ENCODE measurements around the gene PPIP5K1.
"Not testable (repeated sequence)": the region's sequence is repeated elsewhere in the genome, so short reads cannot be mapped to it uniquely, and the experiment has no call there.

The PPIP5K1 gene

DNA sequence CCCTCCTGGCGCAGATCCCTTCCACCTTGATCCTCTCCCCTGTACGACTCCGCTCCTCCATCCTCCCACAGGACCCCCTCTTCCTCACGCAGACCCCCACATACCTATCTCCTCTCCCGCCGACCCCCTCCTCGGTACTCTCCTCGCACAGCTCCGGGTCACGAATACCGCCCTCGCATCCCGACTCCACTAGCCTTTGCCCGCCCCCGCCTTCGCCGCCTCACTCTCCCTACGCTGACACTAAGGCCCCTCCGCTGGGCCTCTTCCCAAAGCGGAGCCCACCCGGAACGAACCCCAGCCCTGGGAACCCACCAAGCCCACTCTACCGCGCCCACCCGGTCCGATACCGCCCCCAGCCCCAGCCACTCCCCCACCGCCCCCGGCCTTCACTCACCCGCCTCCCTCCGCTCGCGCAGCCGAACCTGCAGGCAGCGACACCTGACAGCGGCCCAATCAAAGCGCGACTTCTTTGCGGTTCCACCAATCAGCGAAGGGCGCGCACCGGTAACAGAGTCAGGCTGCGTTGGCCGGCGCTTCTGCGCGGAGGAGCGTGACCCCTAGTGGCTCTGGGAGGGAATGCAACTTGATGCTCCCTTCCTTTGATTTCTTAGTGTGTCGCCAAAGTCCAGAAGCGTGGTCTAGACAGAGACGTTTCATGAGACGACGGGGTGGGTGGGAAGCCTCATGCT, at the start of gene PPIP5K1:
Gene PPIP5K1 (minus strand): TSS at position 431 of the 689 bp plus-strand sequence. CDS start 5,704 bp downstream, outside the sequence.
- in situ Hi-C loops (cut with HindIII; ENCODE audit: low pct_ligation_motif_present, low pct_unique_long_range_greater_than_20kb, low sequenced_read_pairs); DNase-seq: not testable (repeated sequence)

DNA sequence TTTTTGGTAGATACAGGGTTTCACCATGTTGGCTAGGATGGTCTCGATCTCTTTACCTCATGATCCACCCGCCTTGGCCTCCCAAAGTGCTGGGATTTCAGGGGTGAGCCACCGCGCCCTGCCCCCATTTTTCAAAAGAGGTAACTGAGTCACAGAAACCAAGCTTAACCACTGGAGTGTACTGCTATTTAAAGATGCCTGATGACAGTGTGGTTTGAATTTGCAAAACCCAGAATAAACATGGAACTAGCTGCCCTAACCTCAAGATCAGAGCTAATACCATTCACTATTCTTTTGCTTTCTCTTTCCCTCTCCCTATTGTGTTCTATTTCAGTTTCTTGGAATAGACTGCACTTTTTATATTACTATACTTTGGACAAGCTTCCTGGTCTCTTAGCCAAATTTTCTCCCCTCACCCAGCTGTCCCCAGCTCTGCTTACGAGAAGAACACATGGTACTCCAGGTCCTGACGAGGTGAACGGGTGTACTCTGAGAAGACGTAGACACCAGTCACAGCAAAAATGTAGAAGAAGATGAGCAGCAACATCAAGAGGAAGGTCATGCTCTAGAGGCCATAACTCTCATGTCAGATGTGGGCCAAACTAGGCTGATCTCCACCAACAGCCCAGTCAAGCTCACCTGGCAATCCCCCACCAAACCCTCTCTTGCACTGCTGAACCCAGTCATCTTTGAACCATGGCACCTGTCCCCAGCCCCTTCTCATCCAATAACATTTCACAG, 48.6 kb upstream of the PPIP5K1 start:
- DNase-seq; in situ Hi-C loops (cut with HindIII; ENCODE audit: low pct_ligation_motif_present, low pct_unique_long_range_greater_than_20kb, low sequenced_read_pairs): not testable (repeated sequence)

DNA sequence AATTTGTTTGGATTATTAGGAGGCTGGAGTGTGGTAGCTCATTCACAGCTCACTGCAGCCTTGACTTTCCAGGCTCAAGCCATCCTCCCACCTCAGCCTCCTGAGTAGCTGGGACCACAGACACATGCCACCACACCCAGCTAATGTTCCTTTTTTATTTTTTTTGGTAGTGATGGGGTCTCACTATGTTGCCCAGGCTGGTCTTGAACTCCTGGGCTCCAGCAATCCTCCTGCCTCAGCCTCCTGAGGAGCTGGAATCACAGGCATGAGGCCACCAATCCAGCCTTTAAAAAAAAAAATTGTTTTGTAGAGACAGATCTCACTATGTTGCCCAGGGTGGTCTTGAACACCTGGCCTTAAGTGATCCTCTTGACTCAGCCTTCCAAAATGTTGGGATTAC, 36.9 kb upstream of the PPIP5K1 start:
- in situ Hi-C loops (cut with HindIII; ENCODE audit: low pct_ligation_motif_present, low pct_unique_long_range_greater_than_20kb, low sequenced_read_pairs); DNase-seq: not testable (repeated sequence)

DNA sequence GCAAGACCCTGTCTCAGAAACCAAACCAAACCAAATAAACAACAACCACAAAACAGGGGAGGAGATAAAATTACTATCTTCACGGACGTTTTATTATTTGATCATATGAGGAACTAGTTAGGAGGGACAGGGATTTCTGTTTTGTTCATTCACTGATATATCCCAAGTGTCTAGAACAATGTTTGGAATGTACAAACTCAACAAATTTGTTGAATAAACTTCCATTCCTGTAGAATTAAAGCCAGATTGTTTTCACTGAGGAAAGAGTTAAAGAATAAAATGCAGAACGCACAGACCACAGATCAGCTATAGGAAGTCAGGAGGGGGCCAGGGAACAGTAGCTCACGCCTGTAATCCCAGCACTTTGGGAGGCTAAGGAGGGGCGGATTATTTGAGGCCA, 35.1 kb upstream of the PPIP5K1 start:
- in situ Hi-C loops (cut with HindIII; ENCODE audit: low pct_ligation_motif_present, low pct_unique_long_range_greater_than_20kb, low sequenced_read_pairs), result no loop called here
- no peak for DNase-seq

DNA sequence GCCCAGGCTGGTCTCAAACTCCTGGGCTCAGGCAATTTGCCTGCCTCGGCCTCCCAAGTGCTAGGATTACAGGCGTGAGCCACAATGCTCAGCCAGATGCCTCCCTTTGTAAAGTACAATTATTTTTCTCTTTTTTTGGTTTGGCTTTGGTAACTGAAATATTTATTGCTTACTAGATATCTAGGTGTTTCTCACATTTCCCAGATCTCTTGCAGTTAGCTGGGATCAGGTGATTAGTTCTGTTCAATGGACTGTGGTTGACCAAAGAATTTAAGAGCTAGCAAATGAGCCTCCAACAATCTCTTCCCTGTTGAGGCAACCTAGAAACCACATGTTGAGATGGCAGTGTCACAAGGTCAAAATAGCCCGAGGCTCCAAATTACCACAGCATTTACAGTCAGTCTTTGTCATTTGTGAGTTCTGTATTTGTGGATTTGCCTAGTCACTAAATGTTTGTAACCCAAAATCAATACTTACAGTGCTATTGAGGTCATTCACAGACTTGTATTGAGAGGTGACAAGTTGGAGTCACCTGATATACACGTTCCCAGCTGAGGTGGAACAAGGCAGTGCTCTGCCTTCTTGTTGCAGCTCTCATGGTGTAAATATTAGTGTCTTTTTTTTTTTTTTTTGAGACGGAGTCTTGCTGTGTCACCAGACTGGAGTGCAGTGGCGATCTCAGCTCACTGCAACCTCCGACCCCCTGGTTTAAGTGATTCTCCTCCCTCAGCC, 32.2 kb upstream of the PPIP5K1 start:
- DNase-seq; in situ Hi-C loops (cut with HindIII; ENCODE audit: low pct_ligation_motif_present, low pct_unique_long_range_greater_than_20kb, low sequenced_read_pairs): not testable (repeated sequence)

DNA sequence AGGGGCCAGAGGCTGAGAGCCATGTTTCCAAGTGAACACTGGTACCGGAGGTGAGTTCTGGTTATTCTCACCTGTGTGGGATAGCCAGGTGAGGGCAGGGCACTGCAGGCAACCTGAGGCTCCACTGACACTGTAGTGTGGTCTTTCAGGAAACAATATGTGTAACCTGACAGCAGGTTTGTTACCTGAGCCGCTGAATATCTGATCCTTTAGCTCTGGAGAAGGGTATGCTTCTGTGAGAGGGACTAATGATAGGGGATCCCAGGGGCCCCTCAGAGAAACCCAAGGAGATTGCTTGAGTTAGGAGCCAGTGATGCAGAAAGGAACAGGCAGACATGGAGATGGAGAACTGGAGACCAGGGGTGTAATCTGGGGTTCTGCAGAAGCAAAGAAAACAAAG, 28.7 kb upstream of the PPIP5K1 start, which contains the start of gene STRC:
Gene STRC (minus strand): TSS at position 101 of the 400 bp plus-strand sequence. CDS start 78 bp downstream, at position 23.
- in situ Hi-C loops (cut with HindIII; ENCODE audit: low pct_ligation_motif_present, low pct_unique_long_range_greater_than_20kb, low sequenced_read_pairs); DNase-seq: not testable (repeated sequence)

DNA sequence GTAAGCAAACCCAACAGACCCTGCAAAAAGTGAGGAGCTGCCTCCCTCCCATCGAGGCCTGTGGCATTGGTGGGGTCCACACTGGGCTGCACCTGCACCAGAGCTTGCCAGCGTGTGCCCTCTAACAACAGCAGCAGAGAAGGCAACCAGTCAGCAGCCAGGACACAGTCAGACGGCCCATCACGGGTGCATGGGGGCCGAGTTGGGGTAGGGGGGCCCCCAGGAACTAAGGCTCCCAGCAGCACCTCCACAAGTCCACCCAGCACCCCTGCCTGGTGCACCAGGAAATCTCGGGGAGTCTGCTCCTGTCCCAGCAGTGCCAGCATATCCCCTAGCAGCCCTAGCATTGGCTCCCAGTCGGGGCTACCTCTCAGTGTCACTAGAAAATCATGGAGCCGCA, 27.7 kb upstream of the PPIP5K1 start:
- in situ Hi-C loops (cut with HindIII; ENCODE audit: low pct_ligation_motif_present, low pct_unique_long_range_greater_than_20kb, low sequenced_read_pairs), result not testable (repeated sequence)

DNA sequence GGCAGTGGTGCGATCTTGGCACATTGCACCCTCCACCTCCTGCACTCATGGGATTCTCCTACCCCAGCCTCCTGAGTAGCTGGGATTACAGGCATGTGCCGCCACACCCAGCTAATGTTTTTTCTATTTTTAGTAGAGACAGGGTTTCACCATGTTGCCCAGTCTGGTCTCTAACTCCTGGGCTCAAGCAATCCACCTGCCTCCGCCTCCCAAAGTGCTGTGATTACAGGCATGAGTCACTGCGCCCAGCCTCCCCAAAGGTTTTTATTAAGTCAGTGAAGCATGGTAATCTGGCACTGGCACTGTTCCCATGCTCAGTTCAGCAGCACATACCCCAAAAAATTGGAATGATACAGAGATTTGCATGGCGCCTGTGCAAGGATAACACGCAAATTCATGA, 12.2 kb upstream of the PPIP5K1 start:
- DNase-seq, result peak; percentile 48
- in situ Hi-C loops (cut with HindIII; ENCODE audit: low pct_ligation_motif_present, low pct_unique_long_range_greater_than_20kb, low sequenced_read_pairs), result not testable (repeated sequence)

More for the DNA sequence above, 27.7 kb upstream of the PPIP5K1 start:
- DNase-seq, result not testable (repeated sequence)

DNA sequence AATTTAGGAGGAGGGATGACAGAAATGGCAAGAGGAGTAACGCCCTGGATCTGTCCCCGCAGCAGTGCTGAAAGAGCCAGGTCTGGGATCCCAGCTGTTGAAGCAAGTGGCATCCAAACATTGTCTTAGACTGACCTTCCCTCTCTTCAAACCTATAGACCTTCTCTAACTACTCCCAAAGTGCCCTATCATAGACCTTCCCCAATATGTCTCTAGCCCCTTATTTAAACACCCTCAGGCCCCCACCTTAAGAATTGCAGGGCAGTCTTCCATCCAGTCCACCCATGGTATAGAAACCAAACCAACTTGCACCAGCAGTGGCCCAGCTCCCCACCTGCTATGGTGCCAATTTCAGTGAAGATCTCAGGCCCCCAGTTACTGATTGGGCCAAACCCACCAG, 10.2 kb upstream of the PPIP5K1 start:
- in situ Hi-C loops (cut with HindIII; ENCODE audit: low pct_ligation_motif_present, low pct_unique_long_range_greater_than_20kb, low sequenced_read_pairs); DNase-seq: not testable (repeated sequence)

DNA sequence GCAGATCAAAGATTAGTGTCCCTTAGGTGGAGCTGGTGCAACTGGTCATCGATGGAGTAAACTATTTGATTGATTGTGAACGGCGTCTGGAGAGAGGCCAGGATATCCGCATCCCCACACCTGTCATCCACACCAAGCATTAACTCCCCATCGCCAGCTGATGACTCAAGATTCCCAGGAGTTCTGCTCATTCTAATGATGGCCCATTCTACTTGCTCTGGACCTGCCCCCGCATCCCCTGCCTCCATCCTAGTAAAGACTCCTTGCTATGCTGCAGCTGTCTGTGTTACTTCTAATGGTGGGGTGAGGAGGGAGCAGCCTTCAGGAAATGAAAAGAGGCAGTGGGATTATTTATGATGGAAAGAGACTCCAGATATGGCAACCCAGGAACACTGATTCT, 9.1 kb upstream of the PPIP5K1 start:
- DNase-seq; in situ Hi-C loops (cut with HindIII; ENCODE audit: low pct_ligation_motif_present, low pct_unique_long_range_greater_than_20kb, low sequenced_read_pairs): not testable (repeated sequence)

DNA sequence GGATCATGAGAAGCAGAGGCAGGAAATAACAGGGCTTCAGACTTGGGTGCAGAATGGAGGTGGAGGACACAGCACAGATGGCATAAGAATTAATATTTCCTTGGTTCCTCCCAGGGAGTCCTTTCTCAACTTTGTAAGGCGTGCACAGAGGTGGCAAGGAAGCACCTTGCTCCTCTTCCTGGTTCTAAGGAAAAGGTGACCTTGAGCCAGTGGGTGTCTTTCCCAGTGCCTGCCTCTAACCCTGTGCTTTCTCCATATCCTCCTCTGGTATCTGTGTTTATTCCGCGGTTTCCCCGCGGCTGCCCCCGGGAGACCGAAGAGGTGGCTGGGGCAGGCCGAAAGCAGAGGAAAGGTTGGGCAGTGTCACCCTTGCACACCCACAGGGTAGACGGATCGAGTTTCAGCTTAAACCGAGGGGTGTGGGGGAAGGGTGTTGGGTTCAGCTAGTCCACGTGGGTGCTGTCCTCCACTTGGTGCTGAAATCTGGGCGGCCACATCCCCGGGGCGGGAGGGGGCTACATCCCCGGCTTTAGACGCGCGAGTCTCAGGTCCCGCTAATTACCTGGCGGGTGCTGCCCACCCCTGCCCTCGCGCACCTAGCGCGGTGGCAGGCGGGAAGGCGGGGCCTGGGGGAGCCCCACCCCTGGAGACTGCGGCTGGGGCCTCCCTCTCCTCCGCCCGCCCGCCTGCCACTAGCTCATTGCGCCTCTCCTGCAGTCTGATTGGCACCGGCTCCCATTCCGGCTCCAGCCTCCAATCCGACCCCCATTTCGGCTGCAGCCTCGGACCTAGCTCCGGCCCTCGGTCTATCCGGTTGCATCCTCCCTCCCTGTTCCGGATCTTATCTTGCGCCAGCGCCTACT, 3.6 kb upstream of the PPIP5K1 start, which contains the start of gene CKMT1B:
Gene CKMT1B (plus strand): TSS at position 700 of the 863 bp plus-strand sequence. CDS start 192 bp downstream, outside the sequence.
- not testable (repeated sequence) for DNase-seq

DNA sequence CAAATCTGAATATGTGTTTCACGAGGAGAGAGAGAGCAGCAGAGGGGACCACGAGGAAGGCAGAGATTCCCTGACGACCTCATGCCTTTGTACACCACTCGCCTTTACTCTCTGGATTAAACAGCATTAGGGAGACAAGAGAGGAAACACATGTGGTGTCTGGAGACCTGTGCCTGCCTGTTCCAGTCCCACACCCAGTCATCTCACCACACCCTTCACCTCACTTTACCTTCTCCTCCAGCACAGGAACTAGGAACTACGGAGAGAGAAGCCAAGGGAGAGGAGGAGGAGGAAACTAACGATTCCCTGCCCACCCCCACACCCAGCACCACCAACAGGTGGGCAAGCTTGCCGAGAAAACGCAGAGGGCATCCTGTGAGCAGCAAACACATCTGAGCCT, 2.8 kb upstream of the PPIP5K1 start:
- in situ Hi-C loops (cut with HindIII; ENCODE audit: low pct_ligation_motif_present, low pct_unique_long_range_greater_than_20kb, low sequenced_read_pairs); DNase-seq: not testable (repeated sequence)

More for the DNA sequence above, 3.6 kb upstream of the PPIP5K1 start, which contains the start of gene CKMT1B:
- in situ Hi-C loops (cut with HindIII; ENCODE audit: low pct_ligation_motif_present, low pct_unique_long_range_greater_than_20kb, low sequenced_read_pairs), result not testable (repeated sequence)

DNA sequence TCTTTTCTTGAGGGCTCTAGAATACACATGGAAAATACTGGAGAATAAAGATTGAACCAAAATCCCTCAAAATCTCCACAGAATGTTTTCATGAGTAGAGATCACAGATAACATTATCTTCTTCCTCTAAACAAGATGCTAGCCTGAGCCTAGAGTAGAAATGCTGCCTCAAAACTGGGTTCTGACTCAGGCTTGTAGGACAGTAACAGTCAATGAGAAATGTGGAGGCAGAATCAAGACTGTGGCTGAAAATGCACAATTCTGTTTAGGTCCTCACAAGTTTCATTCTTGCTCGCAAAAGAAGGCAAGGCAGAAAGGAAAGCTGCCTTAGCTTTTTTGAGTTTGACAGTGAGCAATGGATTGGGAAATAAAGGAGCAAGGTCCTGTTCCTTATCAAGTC, 15.4 kb downstream of the PPIP5K1 start:
- DNase-seq; in situ Hi-C loops (cut with HindIII; ENCODE audit: low pct_ligation_motif_present, low pct_unique_long_range_greater_than_20kb, low sequenced_read_pairs): not testable (repeated sequence)

DNA sequence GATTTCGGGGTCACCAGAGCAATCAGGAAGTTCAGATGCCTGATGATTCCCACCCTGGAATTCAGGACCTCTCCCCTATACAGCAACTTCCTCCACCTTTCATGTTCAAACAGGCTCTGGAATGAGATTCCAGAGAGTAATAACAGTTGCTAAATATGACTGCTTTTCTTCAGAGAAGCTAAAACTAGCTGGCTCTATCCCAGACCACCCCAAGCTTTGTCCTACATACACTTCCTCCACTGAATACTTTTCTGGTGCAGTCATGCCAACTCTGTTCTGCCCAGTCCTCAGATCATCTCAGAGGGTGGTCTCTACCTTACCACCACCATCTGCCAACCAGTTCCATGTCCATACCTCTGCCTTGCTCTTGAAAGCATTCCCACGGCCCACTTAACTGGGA, 23.4 kb downstream of the PPIP5K1 start:
- in situ Hi-C loops (cut with HindIII; ENCODE audit: low pct_ligation_motif_present, low pct_unique_long_range_greater_than_20kb, low sequenced_read_pairs); DNase-seq: not testable (repeated sequence)

DNA sequence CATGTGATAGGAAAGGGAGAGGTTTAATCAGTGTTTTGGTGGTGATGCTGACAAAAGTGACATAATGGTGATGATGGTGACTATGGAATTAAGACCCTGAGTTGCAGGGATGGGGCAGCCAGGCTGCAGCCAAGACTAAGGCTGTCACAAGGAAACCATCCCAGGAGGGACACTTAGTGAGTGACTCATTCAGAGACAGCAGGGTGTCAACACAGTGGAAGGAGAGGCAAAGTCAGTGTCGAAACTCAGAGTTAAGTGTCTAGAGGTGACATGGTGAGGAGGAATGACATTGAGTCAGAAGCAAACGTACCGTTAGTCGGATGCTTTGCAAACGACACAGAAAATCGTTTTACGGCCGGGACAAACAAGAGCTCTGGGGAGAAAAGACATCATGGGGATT, 26.2 kb downstream of the PPIP5K1 start:
- DNase-seq; in situ Hi-C loops (cut with HindIII; ENCODE audit: low pct_ligation_motif_present, low pct_unique_long_range_greater_than_20kb, low sequenced_read_pairs): not testable (repeated sequence)

DNA sequence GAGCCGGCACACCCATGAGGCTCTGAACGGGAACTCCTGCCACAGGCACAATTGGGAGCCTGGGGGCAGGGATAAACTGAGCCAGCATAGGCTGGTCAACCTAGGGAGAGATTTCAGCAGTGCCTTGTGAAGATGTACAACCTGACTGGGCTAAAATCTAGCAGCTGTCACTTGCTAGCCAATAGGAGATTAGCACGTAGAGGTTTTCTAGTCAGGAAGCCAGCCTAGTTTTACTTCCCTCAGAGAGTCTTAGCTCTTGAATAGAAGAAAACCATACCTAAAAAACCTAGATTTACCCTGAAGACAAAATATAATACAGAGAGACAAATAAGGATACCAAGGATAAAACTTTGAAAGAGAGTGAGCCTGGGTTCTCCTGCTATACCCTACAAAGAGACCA, 27.3 kb downstream of the PPIP5K1 start:
- in situ Hi-C loops (cut with HindIII; ENCODE audit: low pct_ligation_motif_present, low pct_unique_long_range_greater_than_20kb, low sequenced_read_pairs); DNase-seq: not testable (repeated sequence)

DNA sequence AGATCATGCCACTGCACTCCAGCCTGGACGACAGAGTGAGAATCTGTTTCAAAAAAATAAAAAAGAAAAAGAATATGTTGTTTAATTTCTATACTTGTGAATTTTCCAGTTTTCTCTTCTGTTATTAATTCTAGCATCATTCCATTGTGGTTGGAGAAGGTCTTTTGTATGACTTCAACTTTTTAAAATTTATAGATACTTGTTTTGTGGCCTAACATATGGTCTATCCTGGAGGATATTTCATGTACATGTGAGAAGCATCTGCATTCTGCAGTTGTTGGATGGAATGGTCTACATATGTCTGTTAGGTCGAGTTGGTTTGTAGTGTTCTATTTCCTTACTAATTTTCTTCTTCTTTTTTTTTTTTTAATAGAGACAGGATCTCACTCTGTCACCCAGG, 37.0 kb downstream of the PPIP5K1 start:
- in situ Hi-C loops (cut with HindIII; ENCODE audit: low pct_ligation_motif_present, low pct_unique_long_range_greater_than_20kb, low sequenced_read_pairs), result no loop called here

DNA sequence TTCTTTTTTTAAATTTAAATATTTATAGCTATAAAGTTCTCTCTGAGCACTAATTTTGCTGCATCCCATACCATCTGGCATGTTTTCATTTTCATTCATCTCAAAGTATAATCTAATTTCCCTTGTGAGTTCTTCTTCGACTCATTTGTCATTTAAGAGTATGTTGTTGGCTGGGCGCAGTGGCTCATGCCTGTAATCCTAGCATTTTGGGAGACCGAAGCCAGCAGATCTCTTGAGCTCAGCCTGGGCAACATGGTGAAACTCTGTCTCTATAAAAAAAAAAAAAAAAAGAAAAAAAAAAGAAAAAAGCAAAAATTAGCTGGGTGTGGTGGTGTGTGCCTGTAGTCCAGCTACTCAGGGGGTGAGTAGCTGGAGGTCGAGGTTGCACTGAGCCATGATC, 37.8 kb downstream of the PPIP5K1 start:
- in situ Hi-C loops (cut with HindIII; ENCODE audit: low pct_ligation_motif_present, low pct_unique_long_range_greater_than_20kb, low sequenced_read_pairs), result no loop called here

More for the DNA sequence above, 37.0 kb downstream of the PPIP5K1 start:
- no peak for DNase-seq

More for the DNA sequence above, 37.8 kb downstream of the PPIP5K1 start:
- DNase-seq, result no peak
